ENCODE results near the gene THRB.

The THRB gene

DNA sequence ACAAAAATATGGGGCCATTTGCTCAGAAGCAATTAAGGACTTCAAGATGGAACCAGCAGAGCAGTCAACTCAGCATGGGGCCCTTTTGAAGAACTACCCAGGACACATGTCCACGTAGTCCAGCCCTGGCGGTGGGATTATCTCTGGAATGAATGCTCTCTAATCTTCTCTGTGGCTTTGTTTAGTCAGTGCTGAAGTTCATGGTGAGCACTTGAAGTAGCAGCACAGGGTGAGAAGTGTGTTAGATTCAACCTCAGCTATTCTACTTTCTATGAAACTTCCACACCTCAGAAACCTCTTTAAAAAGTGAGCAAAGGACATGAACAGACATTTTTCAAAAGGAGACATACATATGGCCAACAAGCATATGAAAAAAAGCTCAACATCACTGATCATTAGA is 74.4 kb downstream of the THRB start:
- H3K9me3 ChIP-seq (ENCODE audit: control insufficient read depth, insufficient read depth, low read depth, low read length): no peaks in the 10 kb centered on the region
- H3K4me3 ChIP-seq (ENCODE audit: low read depth, low read length): no peak overlapping the region
- no peaks in the 10 kb centered on the region; the same call in 1 of the 2 replicates for H3K4me1 ChIP-seq (ENCODE audit: control insufficient read depth, insufficient read depth, low read length)
- ChIA-PET CTCF (no interaction called here), POLR2A (no interaction called here)
- no peak overlapping the region for H3K27ac ChIP-seq (ENCODE audit: extremely low read depth, low read depth, low read length)
- TF ChIP-seq SCRT1 (tag by site-specific recombination; IDR thresholded peaks at IDR 0.05; ENCODE audit: borderline replicate concordance) (no peak), ZNF391 (tag by site-specific recombination; IDR thresholded peaks at IDR 0.05; ENCODE audit: borderline replicate concordance, low read depth) (no peak), ZNF596 (tag by site-specific recombination; IDR thresholded peaks at IDR 0.05) (no peak), ZNF658 (tag by site-specific recombination; IDR thresholded peaks at IDR 0.05) (no peak), ZNF239 (tag by site-specific recombination; IDR thresholded peaks at IDR 0.05) (no peak), ZIC2 (tag by site-specific recombination; IDR thresholded peaks at IDR 0.05) (peak; percentile 26; the same call in 1 of the 2 replicates), ZBTB1 (tag by site-specific recombination; IDR thresholded peaks at IDR 0.05) (no peak)
- TF ChIP-seq, protein P1, sequence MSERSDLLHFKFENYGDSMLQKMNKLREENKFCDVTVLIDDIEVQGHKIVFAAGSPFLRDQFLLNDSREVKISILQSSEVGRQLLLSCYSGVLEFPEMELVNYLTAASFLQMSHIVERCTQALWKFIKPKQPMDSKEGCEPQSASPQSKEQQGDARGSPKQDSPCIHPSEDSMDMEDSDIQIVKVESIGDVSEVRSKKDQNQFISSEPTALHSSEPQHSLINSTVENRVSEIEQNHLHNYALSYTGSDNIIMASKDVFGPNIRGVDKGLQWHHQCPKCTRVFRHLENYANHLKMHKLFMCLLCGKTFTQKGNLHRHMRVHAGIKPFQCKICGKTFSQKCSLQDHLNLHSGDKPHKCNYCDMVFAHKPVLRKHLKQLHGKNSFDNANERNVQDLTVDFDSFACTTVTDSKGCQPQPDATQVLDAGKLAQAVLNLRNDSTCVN (tag by site-specific recombination; optimal IDR thresholded peaks at IDR 0.05): no peak
- TF ChIP-seq, protein P2, sequence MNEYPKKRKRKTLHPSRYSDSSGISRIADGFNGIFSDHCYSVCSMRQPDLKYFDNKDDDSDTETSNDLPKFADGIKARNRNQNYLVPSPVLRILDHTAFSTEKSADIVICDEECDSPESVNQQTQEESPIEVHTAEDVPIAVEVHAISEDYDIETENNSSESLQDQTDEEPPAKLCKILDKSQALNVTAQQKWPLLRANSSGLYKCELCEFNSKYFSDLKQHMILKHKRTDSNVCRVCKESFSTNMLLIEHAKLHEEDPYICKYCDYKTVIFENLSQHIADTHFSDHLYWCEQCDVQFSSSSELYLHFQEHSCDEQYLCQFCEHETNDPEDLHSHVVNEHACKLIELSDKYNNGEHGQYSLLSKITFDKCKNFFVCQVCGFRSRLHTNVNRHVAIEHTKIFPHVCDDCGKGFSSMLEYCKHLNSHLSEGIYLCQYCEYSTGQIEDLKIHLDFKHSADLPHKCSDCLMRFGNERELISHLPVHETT (tag by site-specific recombination; IDR thresholded peaks at IDR 0.05): no peak
- H3K36me3 ChIP-seq (ENCODE audit: control insufficient read depth in 2 of 2, insufficient read depth in 1 of 2, low read length in 2 of 2): no peaks in the 10 kb centered on the region

DNA sequence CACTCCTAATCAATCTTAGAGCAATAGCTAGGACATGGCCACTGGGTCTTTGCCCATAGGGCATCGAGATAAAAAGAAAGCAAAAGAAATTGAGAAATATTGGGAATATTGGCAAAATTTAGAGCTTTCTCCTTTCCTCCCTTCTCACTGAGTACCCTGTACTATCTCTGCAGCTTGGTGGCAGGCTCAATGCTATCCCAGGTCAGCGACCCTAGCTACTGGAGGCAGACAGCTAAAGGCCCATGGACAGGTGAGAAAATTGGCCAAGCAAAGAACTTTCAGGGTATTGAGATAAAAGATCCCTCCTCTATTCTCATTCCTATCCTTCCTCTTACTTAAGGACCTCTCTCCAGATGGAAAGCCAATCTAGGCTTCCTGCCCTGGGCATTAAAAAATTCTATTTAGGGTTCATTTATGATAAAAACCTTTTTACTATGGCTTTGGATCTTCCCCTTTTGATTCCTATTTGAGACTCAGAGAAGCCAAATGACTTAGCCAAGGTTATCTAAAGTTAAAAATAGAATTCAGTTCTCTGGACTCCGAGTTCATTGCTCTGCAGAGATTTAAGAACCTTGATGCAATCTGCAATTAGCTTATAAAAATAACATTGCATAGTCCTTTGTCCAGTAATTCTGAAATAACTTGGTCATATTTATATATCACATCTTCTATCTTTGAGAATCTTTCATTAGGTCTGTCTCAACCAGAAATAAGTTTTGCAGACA is 75.4 kb downstream of the THRB start:
- H3K9me3 ChIP-seq (ENCODE audit: control insufficient read depth, insufficient read depth, low read depth, low read length): no peaks in the 10 kb centered on the region
- H3K36me3 ChIP-seq (ENCODE audit: control insufficient read depth in 2 of 2, insufficient read depth in 1 of 2, low read length in 2 of 2): no peaks in the 10 kb centered on the region
- ChIA-PET CTCF (no interaction called here), POLR2A (no interaction called here)
- H3K27ac ChIP-seq (ENCODE audit: extremely low read depth, low read depth, low read length): no peak overlapping the region
- no peak for TF ChIP-seq ZNF529 (tag by site-specific recombination; IDR thresholded peaks at IDR 0.05; ENCODE audit: insufficient replicate concordance)
- no peak for TF ChIP-seq ZNF473 (tag by site-specific recombination; IDR thresholded peaks at IDR 0.05)
- no peak for TF ChIP-seq ZNF423 (tag by site-specific recombination; IDR thresholded peaks at IDR 0.05)
- TF ChIP-seq, protein P3, sequence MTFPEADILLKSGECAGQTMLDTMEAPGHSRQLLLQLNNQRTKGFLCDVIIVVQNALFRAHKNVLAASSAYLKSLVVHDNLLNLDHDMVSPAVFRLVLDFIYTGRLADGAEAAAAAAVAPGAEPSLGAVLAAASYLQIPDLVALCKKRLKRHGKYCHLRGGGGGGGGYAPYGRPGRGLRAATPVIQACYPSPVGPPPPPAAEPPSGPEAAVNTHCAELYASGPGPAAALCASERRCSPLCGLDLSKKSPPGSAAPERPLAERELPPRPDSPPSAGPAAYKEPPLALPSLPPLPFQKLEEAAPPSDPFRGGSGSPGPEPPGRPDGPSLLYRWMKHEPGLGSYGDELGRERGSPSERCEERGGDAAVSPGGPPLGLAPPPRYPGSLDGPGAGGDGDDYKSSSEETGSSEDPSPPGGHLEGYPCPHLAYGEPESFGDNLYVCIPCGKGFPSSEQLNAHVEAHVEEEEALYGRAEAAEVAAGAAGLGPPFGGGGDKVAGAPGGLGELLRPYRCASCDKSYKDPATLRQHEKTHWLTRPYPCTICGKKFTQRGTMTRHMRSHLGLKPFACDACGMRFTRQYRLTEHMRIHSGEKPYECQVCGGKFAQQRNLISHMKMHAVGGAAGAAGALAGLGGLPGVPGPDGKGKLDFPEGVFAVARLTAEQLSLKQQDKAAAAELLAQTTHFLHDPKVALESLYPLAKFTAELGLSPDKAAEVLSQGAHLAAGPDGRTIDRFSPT (tag by site-specific recombination; IDR thresholded peaks at IDR 0.05): no peak
- TF ChIP-seq ZNF596 (tag by site-specific recombination; IDR thresholded peaks at IDR 0.05): no peak
- no peak for TF ChIP-seq ZNF623 (tag by site-specific recombination; IDR thresholded peaks at IDR 0.05)
- no peak for TF ChIP-seq ZBTB21 (tag by site-specific recombination; IDR thresholded peaks at IDR 0.05)
- no peak for TF ChIP-seq ZNF133 (tag by site-specific recombination; IDR thresholded peaks at IDR 0.05)
- no peaks in the 10 kb centered on the region; the same call in 1 of the 2 replicates for H3K4me1 ChIP-seq (ENCODE audit: control insufficient read depth, insufficient read depth, low read length)
- no peak overlapping the region for H3K4me3 ChIP-seq (ENCODE audit: low read depth, low read length)

DNA sequence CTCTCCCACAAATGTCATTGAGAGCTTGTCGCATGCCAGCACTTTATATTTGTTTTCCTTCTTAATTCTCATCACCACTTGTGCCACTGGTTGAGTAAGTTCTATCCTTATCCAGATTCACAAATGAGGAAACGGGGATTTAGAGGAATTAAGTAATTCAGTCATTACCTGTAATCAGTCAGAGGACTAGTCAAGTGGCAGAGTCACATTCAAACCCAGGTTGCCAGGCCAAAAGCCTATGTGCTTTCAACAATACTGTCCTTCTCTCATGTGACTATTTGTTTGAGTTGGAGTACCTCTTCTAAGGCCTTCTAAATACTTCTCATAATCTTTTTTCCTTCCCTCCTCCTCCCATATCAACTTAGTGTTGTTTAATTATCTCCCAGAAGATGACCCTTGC is 76.9 kb downstream of the THRB start:
- no peak overlapping the region for H3K4me3 ChIP-seq (ENCODE audit: low read depth, low read length)
- no peaks in the 10 kb centered on the region; the same call in 1 of the 2 replicates for H3K4me1 ChIP-seq (ENCODE audit: control insufficient read depth, insufficient read depth, low read length)
- CTCF ChIA-PET: no interaction called here
- H3K27ac ChIP-seq (ENCODE audit: extremely low read depth, low read depth, low read length): no peak overlapping the region
- TF ChIP-seq ZNF214 (tag by site-specific recombination; IDR thresholded peaks at IDR 0.05; ENCODE audit: borderline replicate concordance) (no peak), ZNF837 (tag by site-specific recombination; IDR thresholded peaks at IDR 0.05) (no peak), ZNF785 (tag by site-specific recombination; IDR thresholded peaks at IDR 0.05) (no peak), ZNF391 (tag by site-specific recombination; IDR thresholded peaks at IDR 0.05; ENCODE audit: borderline replicate concordance, low read depth) (no peak), ZNF561 (tag by site-specific recombination; IDR thresholded peaks at IDR 0.05; ENCODE audit: borderline replicate concordance) (no peak), ZNF843 (tag by site-specific recombination; IDR thresholded peaks at IDR 0.05) (no peak)
- TF ChIP-seq, protein P4, sequence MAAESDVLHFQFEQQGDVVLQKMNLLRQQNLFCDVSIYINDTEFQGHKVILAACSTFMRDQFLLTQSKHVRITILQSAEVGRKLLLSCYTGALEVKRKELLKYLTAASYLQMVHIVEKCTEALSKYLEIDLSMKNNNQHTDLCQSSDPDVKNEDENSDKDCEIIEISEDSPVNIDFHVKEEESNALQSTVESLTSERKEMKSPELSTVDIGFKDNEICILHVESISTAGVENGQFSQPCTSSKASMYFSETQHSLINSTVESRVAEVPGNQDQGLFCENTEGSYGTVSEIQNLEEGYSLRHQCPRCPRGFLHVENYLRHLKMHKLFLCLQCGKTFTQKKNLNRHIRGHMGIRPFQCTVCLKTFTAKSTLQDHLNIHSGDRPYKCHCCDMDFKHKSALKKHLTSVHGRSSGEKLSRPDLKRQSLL (tag by site-specific recombination; IDR thresholded peaks at IDR 0.05): no peak
- H3K9me3 ChIP-seq (ENCODE audit: control insufficient read depth, insufficient read depth, low read depth, low read length): no peaks in the 10 kb centered on the region
- no peaks in the 10 kb centered on the region for H3K36me3 ChIP-seq (ENCODE audit: control insufficient read depth in 2 of 2, insufficient read depth in 1 of 2, low read length in 2 of 2)
- POLR2A ChIA-PET: no interaction called here
